Stimulated activated CD4-positive, alpha-beta T cell treated with anti-CD3 and anti-CD28 coated beads, Interleukin-4, amount 100 ng/mL, for 1 hour (primary cell): ENCODE measurements around the gene CSNK1G2.

Source experiments
- DNase-seq: peaks from one replicate; pipeline ENCODE4 v3.0.0-alpha.2; 2020

Gene CSNK1G2

DNA sequence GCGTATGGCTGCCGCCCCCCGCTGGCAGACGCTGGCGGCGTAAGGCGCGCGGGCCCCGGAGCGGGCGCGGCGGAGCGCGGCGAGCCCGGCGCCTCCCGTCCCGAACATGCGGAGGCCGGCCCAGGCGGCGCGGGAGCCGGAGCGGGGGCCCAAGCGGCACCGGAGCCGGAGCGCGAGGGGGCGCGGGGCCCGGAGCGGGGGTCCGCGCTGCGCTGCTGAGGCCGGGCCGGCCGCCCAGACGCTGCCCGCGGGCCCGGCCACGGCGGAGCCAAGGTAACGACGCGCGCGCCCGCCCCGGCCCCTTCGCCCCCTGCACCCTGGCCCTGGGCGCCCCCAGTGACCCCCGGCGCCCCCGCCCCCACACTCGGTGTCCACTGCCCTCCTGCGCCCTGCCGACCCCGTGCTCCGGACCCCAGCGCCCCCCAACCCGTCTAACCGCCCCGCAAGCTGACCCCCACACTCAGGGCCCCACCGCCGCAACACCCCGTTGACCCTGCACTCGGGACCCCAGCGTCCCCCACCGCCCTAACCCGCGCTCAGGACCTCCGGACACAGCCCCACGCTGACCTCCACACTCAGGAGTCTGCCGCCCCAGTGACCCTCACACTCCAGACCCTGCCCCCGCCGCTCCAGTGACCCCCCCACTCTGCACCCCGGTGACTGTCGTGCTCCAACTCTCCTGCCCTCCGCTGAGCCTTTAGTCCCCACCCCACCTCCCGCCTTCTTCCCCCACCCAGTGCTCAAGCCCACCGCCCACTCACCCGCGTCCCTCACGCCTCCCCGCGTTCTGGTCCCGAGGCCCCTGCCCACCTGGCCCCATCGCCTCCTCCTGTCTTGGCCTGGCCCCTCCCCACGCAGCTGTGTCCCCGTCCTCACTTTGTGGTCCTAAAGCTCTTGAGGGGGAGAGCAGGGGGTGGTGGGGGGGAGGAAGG lies at the start of gene CSNK1G2:
TSS of gene CSNK1G2 (plus strand) at position 27 of the 932 bp plus-strand sequence. CDS start 28,601 bp downstream, outside the sequence.
- peak; percentile 40 for DNase-seq

DNA sequence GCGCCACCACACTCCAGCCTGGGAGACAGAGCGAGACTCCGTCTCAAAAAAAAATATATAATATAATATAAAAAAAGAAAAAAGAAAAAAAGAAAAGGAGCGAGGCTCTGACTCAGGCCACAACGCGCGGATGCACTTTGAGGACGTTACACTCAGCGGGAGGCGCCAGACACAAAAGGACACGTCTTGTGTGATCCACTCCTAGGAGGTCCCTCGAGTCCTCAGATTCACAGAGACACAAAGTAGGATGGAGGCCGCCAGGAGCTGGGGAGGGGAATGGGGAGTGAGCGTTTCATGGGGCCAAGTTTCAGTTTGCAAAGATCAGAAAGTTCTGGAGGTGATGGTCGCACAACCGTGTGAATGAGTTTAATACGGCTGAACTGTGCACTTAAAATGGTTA lies 47.2 kb upstream of the CSNK1G2 start:
- no peak for DNase-seq

DNA sequence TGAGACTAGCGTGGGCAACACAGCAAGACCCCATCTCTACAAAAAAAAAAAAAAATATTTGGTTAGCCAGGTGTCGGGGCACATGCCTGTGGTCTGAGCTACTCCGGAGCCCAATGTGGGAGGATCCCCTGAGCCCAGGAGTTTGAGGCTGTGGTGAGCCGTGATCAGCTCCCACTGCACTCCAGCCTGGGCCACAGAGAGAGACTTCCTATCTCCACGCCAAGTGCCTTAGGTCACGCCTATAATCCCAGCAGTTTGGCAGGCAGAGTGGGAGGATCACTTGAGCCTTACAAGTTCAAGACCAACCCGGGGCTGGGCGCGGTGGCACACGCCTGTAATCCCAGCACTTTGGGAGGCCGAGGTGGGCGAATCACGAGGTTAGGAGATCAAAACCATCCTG lies 44.5 kb upstream of the CSNK1G2 start:
- no peak for DNase-seq

DNA sequence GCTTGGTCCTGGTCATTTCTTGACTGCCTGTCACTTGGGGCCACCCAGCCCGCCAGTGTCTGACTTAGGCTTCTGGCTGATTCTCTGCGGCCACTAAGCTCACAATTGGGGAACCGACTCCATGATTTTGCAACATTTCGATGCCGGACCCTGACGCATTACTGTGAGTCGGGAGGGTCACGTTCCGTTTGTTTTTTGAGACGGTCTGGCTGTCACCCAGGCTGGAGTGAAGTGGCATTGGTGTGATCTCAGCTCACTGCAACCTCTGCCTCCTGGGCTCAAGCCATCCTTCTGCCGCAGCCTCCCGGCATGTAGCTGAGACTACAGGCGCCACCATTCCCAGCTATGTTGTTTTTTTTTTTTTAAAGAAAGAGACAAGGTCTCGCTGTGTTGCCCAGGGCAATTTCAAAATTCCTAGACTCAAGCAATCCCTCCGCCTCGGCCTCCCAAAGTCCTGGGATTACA lies 39.0 kb upstream of the CSNK1G2 start:
- no peak for DNase-seq

DNA sequence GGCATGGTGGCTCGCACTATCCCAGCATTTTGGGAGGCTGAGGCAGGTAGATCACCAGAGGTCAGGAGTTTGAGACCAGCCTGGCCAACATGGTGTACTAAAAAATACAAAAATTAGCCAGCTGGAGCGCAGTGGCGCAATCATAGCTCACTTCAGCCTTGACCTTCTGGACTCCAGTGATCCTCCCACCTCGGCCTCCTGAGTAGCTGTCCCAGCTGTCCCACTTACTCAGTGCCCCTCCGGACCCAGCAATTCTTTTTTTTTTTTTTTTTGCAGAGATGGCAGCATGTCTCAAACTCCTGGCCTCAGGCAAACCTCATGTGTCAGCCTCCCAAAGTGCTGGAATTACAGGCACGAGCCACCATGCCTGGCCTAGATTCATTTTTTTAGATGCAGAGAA lies 38.0 kb upstream of the CSNK1G2 start:
- no peak for DNase-seq

DNA sequence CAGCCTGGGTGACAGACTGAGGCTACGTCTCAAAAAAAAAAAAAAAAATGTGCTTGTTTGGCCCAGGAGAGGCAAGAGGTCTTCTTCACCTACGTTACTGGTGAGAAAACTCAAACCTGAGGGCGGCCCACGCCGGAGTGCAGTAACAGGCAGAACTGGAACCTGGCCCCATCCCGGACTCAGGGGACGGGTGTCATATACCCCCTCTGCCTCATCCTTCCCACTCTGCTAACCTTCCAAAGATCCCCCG lies 36.2 kb upstream of the CSNK1G2 start:
- DNase-seq: no peak

DNA sequence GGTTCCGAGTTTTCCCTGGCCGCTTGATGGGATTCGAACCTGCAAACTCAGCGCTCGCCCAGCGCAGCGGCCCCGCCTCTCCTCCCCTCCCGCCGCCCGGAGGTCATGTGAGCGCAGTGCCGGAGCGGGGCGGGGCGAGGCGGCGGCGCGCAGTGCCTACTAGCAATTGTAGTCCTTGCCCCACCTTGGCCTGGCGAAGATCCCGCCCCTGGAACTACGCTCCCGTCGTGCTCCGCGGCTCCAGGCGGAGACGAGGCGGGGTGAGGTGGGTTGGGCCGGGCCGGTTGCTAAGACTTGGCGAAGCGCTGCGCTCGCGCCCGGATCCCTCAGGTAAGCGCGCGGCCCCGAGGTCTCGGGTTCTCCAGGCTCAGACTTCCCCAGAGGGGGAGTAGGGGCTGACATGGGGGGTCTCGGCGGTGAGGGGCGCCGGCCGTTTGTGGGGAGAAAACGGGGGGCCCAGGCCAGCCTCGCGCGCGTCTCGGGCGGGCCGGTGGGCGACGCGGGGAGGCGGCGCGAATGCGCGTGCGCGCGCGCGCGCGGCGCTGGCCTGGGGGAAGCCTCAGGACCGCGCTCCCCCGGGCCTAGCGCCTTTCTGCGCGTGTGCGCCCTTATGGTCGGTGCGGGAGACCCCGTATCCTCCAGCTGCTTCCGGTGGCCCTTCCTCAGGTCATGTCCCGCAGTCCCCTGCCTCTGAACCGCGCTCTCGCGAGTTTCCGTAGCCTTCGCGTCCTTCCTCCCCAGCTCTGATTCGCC lies 35.7 kb upstream of the CSNK1G2 start, which contains the start of the genes ADAT3 and SCAMP4:
TSS of gene ADAT3 (plus strand) at position 290 of the 753 bp plus-strand sequence. CDS start 6,649 bp downstream, outside the sequence.
TSS of gene SCAMP4 (plus strand) at position 290 of the 753 bp plus-strand sequence. CDS start 9,621 bp downstream, outside the sequence.
- DNase-seq: peak; percentile 99

DNA sequence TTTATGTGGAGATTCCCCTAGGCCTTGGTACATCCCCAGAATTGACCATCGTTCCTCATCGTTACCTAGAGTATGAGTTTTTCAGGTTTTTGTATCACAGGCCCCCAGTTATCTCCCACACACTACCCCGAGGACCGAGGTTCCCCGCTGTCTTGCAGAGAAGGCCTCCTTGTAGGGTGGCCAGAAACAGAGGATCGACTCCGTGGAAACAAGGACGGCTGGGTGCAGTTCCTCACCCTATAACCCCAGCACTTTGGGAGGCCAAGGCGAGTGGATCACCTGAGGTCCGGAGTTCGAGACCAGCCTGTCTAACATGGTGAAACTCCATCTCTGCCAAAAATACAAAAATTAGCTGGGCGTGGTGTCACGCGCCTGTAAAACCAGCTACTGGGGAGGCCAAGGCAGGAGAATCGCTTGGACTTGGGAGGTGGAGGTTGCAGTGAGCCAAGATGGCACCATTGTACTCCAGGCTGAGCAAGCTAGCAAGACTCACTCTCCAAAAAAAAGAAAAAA lies 35.1 kb upstream of the CSNK1G2 start:
- no peak for DNase-seq

DNA sequence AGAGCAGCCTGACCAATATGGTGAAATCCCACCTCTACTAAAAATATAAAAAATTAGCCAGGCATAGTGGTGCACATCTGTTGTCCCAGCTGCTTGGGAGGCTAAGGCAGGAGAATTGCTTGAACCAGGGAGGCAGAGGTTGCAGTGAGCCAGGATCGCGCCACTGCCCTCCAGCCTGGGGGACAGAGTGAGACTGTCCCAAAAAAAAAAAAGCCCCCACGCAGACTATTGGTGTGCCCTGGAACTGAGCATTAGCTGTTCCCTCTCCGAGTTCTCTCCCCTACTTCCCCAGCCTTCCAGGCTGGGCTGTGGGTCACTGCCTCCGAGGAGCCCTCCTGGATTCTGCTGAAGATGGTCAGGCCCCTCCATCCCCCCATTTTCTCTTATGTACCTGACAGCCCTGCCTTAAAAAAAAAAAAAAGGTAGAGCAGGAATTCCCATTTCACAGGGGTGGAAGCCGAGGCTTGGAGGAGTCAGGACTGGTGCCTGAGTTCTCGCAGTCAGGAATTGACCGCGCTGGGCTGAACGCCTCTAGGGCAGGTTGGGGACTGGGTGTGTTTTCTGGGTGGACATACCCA lies 33.9 kb upstream of the CSNK1G2 start:
- DNase-seq: no peak

DNA sequence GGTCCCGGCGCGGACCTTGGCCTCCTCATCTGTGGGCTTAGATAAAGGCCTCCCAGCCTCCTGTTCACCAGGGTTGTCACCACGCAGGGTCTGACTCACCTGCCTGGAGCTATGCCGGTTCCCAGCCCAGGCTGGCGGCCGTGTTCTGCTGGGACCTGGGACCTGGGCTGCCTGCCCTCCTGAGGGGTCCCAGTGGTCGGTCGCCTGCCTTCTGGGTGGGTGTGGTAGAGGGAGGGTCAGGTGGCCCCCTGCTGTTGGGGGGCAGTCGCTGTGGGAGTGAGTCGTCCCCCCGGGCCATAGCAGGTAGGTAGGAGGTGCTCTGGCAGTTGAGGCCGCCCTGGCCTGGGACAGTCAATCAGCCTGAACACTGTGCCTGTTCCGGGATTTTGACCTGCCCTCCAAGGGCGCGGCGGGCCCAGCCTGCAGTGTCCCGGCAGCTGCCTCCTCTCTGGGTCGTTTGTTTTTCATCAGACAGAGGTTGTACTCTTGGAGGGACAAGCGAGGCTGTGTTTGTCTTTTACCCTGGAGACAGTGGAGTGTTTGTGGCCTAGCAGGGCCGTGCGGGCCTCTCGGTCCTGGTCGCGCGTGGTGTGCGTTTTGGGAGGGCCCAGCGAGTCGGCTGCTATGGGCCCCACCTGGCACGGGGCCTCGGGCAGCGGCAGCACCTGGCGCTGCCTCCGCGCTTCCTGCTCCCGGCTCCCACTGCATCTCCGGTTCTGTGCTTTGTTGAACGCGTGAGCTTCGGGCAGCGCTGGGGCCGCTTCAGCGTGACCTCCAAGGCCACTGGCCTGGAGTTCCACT lies 33.2 kb upstream of the CSNK1G2 start:
- DNase-seq: no peak

DNA sequence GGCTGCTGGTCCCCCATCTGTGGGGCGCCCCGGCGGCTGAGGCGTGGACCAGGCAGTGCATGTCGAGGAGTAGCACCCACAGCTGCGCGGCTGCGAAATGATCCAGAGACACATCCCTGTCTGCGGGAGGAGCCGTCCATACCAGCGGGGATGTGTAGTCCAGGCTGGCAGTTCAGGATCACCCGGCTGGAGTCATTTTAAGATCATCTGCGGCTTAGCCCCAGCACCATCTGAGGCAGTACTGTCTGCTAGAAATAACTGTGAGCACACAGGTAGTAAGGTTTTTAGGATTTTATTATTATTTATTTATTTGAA lies 32.7 kb upstream of the CSNK1G2 start:
- no peak for DNase-seq

DNA sequence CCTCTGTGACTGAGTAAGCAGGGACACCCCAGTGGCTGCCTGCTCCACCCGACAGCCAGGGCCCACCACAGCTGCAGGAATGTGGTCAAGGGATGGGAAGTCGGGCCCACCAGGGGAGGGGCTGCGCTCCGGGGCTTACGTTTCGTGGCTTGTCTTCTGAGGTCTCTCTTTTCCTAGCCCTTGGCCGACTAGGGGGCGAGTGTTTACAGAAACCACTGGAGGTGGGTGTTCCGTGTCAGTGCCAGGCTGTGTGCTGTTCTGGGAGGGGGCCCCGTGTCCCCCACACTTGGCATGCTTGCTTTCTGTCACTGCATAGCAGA lies 31.3 kb upstream of the CSNK1G2 start:
- DNase-seq: no peak

DNA sequence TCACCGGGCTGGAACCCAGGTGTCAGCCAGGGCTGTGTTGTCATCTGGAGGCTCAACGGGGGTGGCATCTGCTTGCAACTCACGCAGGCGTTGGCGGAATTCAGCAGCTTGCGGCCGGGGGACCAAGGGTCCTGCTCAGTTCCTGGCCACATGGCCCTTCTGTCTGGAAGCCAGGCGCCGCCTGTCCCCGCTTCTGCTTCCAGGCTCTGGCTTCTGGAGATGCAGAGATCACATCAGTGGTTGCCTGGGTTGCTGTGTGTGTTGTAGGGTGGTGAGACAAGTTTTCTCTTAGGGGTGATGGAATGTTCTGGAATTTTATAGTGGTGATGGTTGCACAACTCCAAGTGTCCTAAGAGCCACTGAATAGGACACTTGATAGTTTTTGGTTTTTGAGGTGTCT lies 30.8 kb upstream of the CSNK1G2 start:
- DNase-seq: no peak

DNA sequence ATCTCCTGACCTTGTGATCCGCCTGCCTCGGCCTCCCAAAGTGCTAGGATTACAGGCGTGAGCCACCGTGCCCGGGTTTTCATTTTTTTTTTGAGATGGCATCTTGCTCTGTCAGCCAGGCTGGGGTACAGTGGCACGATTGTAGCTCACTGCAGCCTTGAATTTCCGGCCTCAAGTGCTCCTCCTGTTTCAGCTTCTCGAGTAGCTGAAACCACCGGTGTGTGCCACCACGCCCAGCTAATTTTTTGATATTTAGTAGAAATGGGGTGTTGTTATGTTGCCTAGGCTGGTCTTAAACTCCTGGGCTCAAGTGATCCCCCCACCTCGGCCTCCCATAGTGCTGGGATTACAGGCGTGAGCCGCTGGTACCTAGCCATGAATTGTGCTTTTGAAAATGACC lies 29.9 kb upstream of the CSNK1G2 start:
- no peak for DNase-seq

DNA sequence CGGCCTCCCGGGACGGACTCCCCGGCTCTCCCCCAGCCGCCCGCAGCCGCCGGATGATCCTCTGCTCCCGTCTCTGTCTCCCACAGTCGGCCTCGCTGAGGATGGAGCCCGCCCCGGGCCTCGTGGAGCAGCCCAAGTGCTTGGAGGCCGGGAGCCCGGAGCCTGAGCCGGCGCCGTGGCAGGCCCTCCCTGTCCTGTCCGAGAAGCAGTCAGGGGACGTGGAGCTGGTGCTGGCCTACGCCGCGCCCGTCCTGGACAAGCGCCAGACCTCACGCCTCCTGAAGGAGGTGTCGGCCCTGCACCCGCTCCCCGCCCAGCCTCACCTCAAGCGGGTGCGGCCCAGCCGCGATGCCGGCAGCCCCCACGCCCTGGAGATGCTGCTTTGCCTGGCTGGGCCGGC lies 29.0 kb upstream of the CSNK1G2 start:
- no peak for DNase-seq

DNA sequence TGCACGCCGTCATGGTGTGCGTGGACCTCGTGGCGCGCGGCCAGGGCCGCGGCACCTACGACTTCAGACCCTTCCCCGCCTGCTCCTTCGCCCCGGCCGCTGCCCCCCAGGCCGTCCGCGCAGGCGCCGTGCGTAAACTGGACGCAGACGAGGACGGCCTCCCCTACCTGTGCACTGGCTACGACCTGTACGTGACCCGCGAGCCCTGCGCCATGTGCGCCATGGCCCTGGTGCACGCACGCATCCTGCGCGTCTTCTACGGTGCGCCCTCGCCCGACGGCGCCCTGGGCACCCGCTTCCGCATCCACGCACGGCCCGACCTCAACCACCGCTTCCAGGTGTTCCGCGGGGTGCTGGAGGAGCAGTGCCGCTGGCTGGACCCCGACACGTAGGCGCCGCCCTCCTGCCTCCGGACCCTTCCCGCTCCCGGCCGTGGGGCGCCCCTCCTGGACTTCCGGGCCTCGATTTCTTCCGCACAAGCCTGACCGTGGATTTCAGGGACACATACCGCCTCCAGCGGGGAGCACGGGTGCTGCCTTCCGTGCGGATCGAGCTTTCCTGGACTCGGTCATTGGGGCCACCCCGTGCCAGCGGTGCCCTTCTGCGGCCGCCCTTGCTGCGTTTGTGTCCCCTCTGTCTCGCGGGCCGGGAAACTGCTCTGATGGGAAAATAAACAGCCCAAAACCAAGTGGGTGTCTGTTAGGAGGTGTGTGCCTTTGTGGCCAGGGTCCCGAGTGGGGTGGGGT lies 28.0 kb upstream of the CSNK1G2 start:
- no peak for DNase-seq

DNA sequence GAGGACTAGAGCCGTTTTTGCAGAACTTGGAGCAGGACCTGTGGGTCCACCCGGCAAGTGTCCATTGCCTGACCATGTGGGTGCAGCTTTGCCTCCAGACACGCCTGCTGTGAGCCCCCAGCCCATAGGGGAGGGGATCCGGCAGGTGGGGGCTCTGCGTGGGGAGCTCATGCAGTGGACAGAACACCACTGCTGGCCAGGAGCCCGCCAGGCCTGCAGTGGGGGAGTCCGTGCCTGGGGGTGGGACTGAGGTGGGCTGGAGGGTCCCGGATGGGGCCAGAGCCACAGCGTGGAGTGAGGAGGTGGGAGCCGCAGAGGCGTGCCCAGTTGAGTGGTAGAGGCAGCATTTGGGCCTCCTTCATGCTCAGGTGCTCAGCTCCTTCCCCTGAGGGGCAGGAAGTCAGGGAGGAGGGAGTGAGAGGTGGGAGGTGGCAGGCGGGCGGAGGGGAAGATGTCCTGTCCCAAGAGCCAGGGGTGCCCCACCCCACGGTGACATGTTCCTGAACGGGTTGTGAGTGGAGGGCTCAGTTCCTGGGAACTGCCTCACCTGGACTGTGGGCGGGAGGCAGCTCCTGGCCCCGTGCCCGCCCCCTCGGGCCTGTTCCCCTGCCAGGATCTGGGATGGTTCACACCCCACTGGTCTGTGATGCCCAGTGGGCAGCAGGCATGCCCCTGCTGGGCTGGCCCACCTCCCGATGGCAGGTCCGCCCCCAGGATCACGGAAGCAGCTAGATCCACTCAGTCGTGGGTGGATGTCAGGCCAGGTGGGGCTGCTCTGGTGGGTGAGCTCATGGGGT lies 27.0 kb upstream of the CSNK1G2 start:
- DNase-seq: no peak

DNA sequence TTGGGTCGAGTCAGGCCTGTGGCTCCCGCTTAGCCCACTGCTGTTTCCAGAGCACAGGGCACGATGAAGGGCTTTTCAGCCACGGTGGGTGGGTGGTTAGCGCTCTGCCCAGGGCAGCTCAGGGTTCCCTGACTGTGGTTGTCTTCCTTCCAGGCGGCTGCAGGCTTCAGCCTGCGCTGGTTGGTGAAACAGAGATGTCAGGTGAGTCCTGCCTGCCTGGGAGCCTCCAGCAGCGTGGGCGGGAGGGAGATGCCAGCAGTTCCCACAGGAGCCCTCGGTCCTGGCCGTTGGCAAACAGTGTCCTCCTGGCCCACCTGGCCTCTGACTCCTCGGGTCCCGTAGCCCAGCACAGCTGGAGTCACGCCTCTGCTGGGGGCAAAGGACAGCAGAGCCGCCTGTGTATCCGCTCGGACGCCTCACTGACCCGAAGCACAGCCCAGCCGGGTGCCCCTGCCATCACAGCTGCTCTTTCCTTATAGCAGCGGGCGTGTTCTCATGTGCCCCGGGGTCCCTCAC lies 26.1 kb upstream of the CSNK1G2 start:
- DNase-seq: no peak

DNA sequence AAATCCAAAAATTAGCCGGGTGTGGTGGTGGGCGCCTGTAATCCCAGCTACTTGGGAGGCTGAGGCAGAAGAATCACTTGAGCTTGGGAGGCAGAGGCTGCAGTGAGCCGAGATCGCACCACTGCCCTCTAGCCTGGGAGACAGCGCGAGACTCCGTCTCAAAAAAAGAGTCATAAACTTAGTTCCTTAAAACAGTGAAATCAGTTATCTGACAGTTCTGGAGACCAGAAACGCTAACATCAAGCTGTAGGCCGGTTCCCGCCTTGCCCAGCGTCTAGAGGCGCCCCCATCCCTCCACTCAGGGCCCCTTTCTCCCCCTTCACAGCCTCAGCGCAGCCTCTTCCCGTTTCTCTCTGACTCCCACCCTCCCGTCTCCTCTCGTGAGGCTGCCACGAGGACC lies 23.8 kb upstream of the CSNK1G2 start:
- no peak for DNase-seq

DNA sequence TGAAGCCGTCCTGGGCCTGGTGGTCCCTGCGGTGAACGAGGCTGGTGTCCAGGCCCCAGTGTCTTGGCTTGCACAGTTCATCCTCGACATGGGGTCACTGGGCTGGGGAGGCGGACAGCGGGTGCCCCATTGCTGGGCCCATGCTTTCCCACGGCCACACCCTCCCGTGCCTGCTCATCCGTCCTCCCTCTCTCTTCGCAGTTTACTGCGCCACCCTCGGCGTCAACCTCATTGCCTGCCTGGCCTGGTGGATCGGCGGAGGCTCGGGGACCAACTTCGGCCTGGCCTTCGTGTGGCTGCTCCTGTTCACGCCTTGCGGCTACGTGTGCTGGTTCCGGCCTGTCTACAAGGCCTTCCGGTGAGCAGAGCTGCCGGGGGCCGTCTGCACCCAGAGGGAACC lies 23.0 kb upstream of the CSNK1G2 start:
- no peak for DNase-seq

DNA sequence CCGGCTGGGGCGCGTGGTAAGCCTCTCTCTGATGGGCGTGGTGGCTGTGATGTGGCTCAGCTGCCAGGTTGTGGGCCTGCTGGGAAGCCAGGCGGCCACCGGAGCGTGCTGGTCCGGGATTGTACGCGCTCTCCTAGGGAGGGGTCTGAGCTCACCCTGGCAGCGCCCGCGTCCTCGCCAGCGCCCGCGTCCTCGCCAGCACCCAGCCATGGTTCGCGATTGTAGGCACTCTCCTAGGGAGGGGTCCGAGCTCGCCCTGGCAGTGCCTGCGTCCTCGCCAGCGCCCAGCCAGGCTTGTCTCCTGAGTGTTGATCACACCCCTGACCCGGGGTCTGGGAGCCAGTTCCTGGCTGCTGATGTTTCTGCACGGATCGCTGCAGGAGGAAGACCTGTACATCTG lies 22.0 kb upstream of the CSNK1G2 start:
- no peak for DNase-seq
